HAP-1 (cell line): ENCODE measurements around the gene SETD3.
A peak's percentile ranks its signal among the peaks of the same experiment; 100 is the strongest.

ENCODE experiments used
- DNase-seq, 2 experiments: peaks; one replicate each; pipeline ENCODE4 v3.0.0-alpha.2; 2016 to 2020; ENCODE audit warnings: low spot score in 2 of 2
- H3K27me3 ChIP-seq: fragments of 250-450 bp; sonication (Bioruptor Pico); 2 replicates; pipeline ENCODE4 v1.5.1; 2020; ENCODE audit warnings: low read depth, mild to moderate bottlenecking, moderate library complexity
- H3K36me3 ChIP-seq: fragments of 250-450 bp; sonication (Bioruptor Pico); replicated peaks from 2 replicates; pipeline ENCODE4 v1.5.1; 2020; ENCODE audit warnings: mild to moderate bottlenecking
- H3K4me1 ChIP-seq: fragments of 250-450 bp; sonication (Bioruptor Pico); 2 replicates; pipeline ENCODE4 v1.5.1; 2020; ENCODE audit warnings: mild to moderate bottlenecking
- H3K4me3 ChIP-seq: fragments of 250-450 bp; sonication (Bioruptor Pico); 2 replicates; pipeline ENCODE4 v1.5.1; 2020; ENCODE audit warnings: mild to moderate bottlenecking, moderate library complexity
- H3K9me3 ChIP-seq: fragments of 250-450 bp; sonication (Bioruptor Pico); 2 replicates; pipeline ENCODE4 v1.5.1; 2020; ENCODE audit warnings: mild to moderate bottlenecking, moderate library complexity
- in situ Hi-C: fragments of 300-500 bp; cut with MboI; formaldehyde crosslinking; loops from 3 replicates; pipeline ENCODE4 v1.14.3; 2020; ENCODE audit warnings: low sequenced_read_pairs, inconsistent platforms, mixed read lengths

The SETD3 gene

DNA sequence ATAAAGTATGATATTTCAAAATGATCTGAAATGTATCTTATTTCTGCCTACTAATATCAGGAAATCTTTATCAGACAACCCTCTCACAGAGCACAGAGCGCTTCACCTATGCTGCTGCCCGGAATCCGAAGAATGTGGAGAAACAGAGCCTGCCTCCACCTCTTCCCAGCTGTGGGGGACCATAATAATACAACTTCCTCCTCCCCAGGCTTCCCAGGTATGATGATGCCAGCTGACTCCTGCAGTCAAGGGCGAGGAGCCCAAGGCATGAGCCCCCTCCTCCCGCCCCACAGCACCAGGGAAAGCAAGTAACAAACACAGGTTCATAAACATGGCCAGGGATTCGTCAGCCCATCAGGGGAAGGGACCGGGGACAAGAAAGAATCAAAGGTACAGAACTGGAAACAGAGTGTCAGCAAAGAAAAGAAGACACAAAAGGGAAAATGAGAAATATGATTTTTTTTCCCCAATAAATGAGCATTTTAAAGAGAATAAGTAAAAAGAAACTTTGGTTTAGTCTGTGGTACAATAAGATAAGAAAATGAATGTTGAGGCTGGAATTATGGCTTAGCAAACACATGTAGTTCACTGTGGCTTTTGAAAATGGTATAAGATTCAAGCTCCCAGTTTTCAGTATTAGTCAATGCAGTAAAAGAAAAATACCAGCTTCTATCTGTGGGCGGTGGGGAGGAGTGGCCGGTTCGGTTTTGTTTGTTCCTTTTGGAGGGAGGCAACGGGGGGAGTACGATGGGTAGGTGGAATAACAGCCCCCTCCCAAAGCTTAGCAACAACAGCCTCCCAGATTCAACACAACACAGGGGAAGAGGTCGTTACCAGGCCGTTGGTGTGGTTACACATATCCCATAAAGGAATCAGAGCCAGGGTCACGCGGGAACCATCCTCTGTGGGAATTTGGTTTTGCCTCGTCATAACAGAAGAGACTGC lies 68.3 kb downstream of the SETD3 start:
- Histone ChIP-seq H3K4me3 (no peak overlapping the region), H3K36me3 (no peaks in the 10 kb centered on the region), H3K9me3 (no peaks in the 10 kb centered on the region), H3K27me3 (no peaks in the 10 kb centered on the region), H3K4me1 (peaks cover 32% of the 10 kb centered on the region)
- DNase-seq = no peak
- in situ Hi-C loops = loop anchor here (10.0 kb wide), 1 partner anchor 88 kb away; no protein-coding TSS in a partner anchor

DNA sequence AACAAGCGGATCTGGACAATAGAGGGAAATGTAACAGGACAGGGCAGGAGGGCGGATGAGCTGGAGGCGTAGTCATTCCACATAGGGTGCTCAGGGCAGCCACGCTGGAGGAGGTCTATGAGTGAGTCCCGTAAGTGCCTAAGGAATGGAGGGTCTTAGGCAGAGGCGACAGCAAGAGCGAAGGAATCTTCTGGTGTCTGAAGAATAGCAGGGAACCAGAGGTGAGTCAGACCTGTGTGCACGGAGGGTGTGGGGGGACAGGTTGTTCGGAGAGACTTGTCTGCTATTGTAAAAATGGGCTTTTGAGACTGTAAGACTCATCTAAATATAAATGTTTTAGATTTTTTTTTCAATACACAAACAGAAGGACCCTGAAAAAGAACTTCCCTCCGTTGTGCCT lies 70.6 kb downstream of the SETD3 start:
- H3K27me3 ChIP-seq = no peaks in the 10 kb centered on the region
- no peak for DNase-seq
- peaks cover 26% of the 10 kb centered on the region for H3K4me1 ChIP-seq
- H3K9me3 ChIP-seq = no peaks in the 10 kb centered on the region
- no peaks in the 10 kb centered on the region for H3K36me3 ChIP-seq
- in situ Hi-C loops = loop anchor here (10.0 kb wide), 1 partner anchor 85 kb away; no protein-coding TSS in a partner anchor
- H3K4me3 ChIP-seq = no peak overlapping the region

DNA sequence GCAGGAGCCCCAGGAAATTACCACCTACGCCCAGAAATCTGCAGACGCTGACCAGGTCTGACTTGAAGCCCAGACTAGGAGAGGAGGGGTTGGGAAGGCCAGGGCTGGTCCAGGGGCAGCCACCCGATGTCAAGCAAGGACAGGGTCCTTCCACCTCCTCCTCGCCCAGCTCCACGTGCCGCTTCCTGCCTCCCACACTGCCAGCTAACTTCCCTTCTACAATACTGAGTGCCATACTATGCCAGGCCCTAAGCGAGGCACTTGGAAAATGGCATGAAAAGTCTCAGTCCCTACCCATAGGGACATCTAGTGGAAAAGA lies 71.7 kb downstream of the SETD3 start:
- in situ Hi-C loops = no loop called here
- Histone ChIP-seq H3K4me3 (no peak overlapping the region), H3K4me1 (peaks cover 15% of the 10 kb centered on the region), H3K27me3 (no peaks in the 10 kb centered on the region), H3K9me3 (no peaks in the 10 kb centered on the region), H3K36me3 (peaks cover 4% of the 10 kb centered on the region; the same call in 1 of the 2 replicates)
- no peak for DNase-seq

DNA sequence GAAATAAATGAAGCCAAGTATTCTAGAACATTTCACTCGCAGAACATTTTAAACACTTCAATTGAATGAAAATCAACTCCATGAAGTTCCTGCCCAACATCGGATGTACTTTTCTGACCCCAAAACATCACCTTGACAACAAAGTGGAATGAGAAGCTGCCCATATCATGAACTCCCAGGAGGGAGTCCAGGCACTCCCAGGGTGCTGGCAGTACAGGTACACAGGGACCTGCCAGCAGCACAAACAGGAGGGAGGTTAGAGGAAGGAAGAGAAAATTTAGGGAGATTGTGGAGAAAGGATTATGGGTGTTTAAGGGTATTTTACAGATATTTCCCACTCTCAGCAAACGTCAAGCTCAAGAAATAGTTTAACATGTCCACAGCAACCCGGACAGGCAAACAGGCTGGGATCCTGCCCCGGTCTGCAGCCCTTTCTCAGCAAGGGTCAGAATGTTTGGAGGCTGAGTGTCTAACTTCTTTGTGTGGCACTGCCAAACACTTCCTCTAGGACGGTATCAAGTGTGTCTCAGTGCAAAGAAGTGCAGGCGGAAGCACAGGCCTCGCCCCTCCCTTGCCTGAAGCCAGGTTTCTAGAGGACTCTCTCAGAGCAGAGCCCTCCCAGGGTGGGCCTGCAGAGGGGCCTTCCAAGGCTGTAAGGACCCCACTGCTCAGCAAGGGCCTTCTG lies 72.2 kb downstream of the SETD3 start:
- Histone ChIP-seq H3K4me3 (no peak overlapping the region), H3K9me3 (no peaks in the 10 kb centered on the region), H3K27me3 (no peaks in the 10 kb centered on the region), H3K4me1 (peaks cover 12% of the 10 kb centered on the region), H3K36me3 (peaks cover 9% of the 10 kb centered on the region)
- in situ Hi-C loops = no loop called here
- no peak for DNase-seq

DNA sequence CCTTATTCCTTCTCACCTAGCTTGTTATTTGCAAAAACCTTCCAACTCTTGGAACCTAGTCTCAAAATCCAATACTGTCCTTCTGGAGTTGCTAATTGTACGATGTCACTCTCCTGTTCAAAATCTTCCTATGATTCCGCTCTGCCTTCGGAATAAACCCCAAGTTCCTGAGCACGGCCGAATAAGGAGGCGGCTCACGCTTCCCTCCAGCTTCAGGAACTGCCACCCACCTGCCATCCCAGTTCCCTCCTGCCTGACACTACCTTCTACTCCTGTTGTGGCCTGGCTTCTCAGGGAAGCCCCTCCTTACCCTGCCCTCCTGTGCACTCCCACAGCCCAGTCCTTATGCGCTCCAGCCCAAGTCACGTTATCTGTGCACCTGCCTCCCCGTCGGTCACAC lies 73.2 kb downstream of the SETD3 start:
- H3K4me1 ChIP-seq = peaks cover 2% of the 10 kb centered on the region
- peaks cover 10% of the 10 kb centered on the region for H3K36me3 ChIP-seq
- DNase-seq = no peak
- H3K9me3 ChIP-seq = no peaks in the 10 kb centered on the region
- H3K27me3 ChIP-seq = no peaks in the 10 kb centered on the region
- in situ Hi-C loops = no loop called here
- H3K4me3 ChIP-seq = no peak overlapping the region

DNA sequence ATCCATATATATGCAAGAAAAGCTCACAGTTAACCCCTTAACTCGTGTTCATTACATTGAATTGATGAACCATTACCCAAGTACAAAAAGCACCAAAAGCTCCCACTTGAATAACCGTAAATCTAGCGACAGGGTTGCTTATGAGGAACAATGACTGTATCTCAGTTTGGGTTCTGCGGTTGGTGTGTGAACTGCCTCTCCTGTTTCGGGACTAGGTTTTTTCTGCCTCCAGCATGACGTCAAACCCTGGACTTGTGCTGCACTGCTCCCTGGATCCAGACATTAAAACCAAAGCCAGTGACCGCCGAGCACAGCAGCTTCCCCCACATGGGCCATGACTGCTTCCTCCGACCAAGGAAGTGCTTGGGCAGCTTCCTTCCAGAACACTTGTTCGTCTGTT lies 77.7 kb downstream of the SETD3 start:
- Histone ChIP-seq H3K4me1 (no peaks in the 10 kb centered on the region), H3K36me3 (peaks cover 28% of the 10 kb centered on the region), H3K9me3 (no peaks in the 10 kb centered on the region), H3K27me3 (no peaks in the 10 kb centered on the region), H3K4me3 (no peak overlapping the region)
- in situ Hi-C loops = no loop called here
- no peak for DNase-seq

DNA sequence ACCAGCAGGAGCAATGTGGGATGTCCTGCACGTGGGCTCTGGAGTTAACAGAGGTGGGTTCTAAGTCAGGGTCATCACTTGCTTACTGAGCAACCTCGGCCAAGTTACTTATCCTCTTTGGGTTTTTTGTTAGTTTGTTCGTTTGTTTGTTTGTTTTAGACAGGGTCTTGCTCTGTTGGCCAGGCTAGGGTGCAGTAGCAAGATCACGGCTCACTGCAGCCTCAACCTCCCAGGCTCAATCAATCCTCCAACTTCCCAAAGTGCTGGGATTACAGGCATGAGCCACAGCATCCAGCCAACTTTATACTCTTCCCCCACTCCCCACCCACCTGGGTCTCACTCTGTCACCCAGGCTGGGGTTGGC lies 78.4 kb downstream of the SETD3 start:
- in situ Hi-C loops = no loop called here
- Histone ChIP-seq H3K36me3 (peaks cover 30% of the 10 kb centered on the region), H3K4me1 (no peaks in the 10 kb centered on the region)

DNA sequence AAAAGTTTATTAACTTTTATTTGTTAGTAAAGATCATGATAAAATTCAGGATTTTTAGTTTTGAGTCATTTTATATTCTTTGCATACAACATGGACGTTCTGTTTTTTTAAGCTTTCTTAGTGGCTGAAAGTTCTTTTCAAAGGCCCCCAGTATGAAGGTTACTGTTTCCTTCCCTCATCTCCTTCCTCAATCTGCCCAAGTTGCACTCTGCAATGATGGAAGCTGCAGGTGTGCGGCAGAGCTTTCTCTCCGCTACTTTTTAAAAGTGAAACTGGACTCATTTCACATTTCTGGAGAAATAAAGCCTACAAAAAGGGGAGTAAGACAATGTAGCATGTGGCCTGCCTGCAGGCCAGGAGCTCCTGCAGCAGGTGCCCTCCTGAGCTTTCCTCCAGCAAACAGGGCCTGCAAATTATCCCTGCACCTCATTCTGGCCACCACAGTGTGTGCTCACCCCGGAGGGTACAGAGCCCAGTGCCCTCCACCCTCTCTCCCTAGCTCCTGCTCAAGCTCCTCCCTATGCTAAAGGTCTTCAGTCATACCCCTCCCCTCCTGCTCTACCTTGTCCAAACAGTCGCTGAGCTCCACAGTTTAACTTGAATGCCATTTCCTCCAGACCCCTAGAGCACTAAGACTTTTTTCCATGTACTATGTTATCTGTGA lies 78.9 kb downstream of the SETD3 start:
- no peaks in the 10 kb centered on the region for H3K9me3 ChIP-seq
- DNase-seq = no peak
- H3K36me3 ChIP-seq = peaks cover 30% of the 10 kb centered on the region
- H3K27me3 ChIP-seq = no peaks in the 10 kb centered on the region
- no peak overlapping the region for H3K4me3 ChIP-seq
- in situ Hi-C loops = no loop called here
- no peaks in the 10 kb centered on the region for H3K4me1 ChIP-seq

More for the DNA sequence above, 78.4 kb downstream of the SETD3 start:
- no peak for DNase-seq
- no peaks in the 10 kb centered on the region for H3K9me3 ChIP-seq
- no peak overlapping the region for H3K4me3 ChIP-seq
- no peaks in the 10 kb centered on the region for H3K27me3 ChIP-seq

DNA sequence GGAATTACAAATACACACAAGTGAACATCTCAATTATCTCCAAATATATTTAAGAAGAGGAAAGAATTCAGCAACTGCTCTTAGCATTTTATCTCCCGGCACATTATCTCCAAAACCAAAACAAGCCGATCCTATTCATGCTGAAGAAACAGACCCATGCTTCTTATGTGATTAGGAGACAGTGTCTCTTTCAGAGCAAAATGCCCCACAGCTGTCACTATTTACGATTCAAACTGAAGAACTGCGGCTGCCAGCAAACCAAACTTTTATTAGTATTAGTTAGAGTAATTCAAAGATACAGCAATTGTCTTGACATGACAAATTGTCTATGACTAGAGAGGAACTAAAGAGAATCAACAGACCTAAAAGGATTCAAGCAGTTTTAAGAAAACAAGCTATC lies 79.4 kb downstream of the SETD3 start:
- no peak for DNase-seq
- in situ Hi-C loops = no loop called here

DNA sequence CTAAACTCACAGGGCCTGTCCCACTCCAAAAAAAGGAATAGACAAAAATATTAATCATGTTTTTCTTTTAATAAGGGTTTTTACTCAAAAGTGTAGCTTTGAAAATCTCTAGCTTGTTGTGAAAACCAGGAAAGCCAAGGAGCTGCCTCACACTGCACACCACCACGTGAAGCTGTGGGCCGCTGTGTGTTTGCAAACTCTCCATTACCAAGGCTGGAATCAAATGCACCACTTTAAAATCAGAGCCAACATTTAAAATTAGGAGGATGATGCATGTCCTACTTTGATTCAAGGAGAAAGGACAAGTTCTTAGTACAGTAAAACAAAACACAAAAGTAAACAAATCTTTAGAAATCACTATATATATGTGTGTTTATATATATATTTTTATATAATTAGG lies 83.0 kb downstream of the SETD3 start:
- Histone ChIP-seq H3K9me3 (no peaks in the 10 kb centered on the region), H3K27me3 (no peaks in the 10 kb centered on the region), H3K36me3 (peaks cover 30% of the 10 kb centered on the region), H3K4me3 (no peak overlapping the region), H3K4me1 (no peaks in the 10 kb centered on the region)
- in situ Hi-C loops = no loop called here
- no peak for DNase-seq

More for the DNA sequence above, 79.4 kb downstream of the SETD3 start:
- no peaks in the 10 kb centered on the region for H3K4me1 ChIP-seq
- peaks cover 30% of the 10 kb centered on the region for H3K36me3 ChIP-seq
- H3K9me3 ChIP-seq = no peaks in the 10 kb centered on the region
- no peak overlapping the region for H3K4me3 ChIP-seq
- H3K27me3 ChIP-seq = no peaks in the 10 kb centered on the region

DNA sequence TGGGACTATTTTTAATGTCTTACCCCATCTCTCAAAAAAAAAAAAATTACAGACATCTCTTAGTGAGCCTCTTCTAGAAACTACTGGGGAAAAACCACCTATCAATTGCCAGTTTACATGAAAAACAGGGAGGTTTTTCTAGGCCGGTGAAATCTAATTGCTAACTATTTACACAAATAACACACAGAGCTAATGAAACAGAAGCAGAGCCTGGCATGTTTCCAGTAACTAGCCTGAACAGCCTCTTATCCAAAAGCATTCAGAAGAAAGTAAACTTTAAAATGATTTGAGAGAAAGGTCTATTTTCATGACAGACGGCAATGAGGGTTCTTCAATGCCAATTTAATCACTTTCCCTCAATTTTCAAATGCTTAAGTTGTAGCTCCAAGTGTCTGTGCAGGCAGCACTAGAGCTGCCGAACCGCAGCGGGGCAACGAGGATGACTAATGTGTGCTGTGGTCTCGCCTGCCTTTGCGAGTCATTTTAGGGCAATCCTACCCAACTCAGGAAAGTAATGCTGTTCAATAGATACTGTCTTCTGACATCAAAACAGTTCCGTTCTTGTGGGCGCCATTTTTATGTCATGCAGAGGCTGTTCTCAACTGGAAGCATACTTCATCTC lies 84.6 kb downstream of the SETD3 start:
- no peak for DNase-seq
- Histone ChIP-seq H3K4me3 (no peak overlapping the region), H3K36me3 (peaks cover 30% of the 10 kb centered on the region), H3K4me1 (no peaks in the 10 kb centered on the region), H3K27me3 (no peaks in the 10 kb centered on the region), H3K9me3 (no peaks in the 10 kb centered on the region)
- in situ Hi-C loops = no loop called here

DNA sequence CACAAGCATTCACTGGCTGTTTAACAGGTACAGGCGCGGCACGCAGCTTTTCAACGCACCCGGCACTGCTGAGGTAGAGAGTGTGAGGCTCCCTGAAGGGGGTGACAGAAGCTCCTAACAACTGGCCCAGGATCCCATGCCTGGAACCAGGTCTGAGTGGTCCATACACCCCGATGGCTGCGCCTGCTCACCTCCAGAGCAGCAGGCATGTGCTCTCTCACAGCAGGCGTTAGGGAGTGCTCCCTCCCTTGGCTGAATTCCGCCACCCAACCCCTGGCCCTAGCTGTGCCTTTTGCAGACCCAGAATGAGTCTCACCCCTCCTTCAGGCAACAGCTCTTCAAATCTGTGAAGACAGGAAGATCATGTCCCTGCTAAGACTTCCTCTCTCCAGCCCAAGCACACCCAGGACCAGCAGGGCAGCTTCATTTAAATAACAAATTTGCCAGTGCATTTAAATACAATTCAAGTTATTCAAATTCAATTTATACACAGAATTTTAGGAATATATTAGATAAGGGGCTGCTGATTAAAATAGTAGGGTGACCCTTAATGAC lies 86.0 kb downstream of the SETD3 start:
- no peaks in the 10 kb centered on the region for H3K27me3 ChIP-seq
- H3K36me3 ChIP-seq = peaks cover 25% of the 10 kb centered on the region
- no peaks in the 10 kb centered on the region for H3K4me1 ChIP-seq
- H3K4me3 ChIP-seq = no peak overlapping the region
- no peak for DNase-seq
- in situ Hi-C loops = no loop called here
- no peaks in the 10 kb centered on the region for H3K9me3 ChIP-seq

DNA sequence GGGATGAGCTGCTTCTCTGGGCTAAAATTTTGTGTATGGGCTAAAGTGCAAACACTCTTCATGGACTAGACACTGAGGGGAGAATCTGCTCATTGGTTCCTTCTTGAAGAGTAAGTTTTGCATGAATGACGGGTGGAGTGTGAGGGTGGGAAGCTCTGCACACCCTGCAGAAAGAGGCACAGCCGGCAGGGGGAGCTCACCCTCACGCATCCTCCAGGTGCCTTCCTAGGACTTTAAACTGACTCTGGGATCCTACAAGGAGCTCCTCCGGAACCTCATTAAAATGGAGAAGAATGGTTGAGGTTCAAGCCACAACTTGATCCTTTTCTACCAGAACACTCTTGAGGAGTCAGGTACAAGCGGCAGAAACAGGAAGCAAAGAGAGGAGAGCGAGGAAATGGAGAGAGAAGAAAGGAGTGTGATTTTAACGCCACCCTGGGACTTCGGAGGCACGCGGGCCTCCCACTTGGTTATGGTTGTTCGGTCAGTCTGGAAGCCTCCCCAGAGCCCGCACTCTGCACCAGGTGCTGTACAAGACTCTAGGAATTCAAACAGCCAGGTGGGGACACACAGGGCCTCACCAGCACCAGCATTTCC lies 87.5 kb downstream of the SETD3 start:
- in situ Hi-C loops = no loop called here
- no peak overlapping the region for H3K4me3 ChIP-seq
- DNase-seq = peak; percentile 57 to 77
- H3K27me3 ChIP-seq = no peaks in the 10 kb centered on the region
- H3K4me1 ChIP-seq = no peaks in the 10 kb centered on the region
- H3K36me3 ChIP-seq = peaks cover 15% of the 10 kb centered on the region
- H3K9me3 ChIP-seq = no peaks in the 10 kb centered on the region
